HS-27A (cell line): ENCODE measurements around the gene MLPH.

ENCODE experiments used
- DNase-seq: peaks from one replicate; pipeline ENCODE4 v3.0.0-alpha.2; 2012; ENCODE audit warnings: low read depth, missing footprints

Gene MLPH

GRCh38 chr2:237480556-237480955 is 6.5 kb upstream of the MLPH start:
- no peak for DNase-seq

GRCh38 chr2:237480988-237481525 is 6.0 kb upstream of the MLPH start:
- no peak for DNase-seq

- DNase-seq, result no peak
Measured at GRCh38 chr2:237482485-237482884, 4.6 kb upstream of the MLPH start.

GRCh38 chr2:237483018-237483731 is 3.9 kb upstream of the MLPH start:
- no peak for DNase-seq

- no peak for DNase-seq
Measured at GRCh38 chr2:237485304-237485703, 1.7 kb upstream of the MLPH start.

- DNase-seq, result no peak
Measured at GRCh38 chr2:237485844-237486243, 1.2 kb upstream of the MLPH start.

GRCh38 chr2:237486334-237486818 is 675 bp upstream of the MLPH start:
- DNase-seq, result no peak

- DNase-seq, result no peak
Measured at GRCh38 chr2:237487496-237487895, 445 bp downstream of the MLPH start.

- DNase-seq, result no peak
Measured at GRCh38 chr2:237488295-237488694, 1.2 kb downstream of the MLPH start.

- DNase-seq, result no peak
Measured at GRCh38 chr2:237488901-237489860, 2.1 kb downstream of the MLPH start.

GRCh38 chr2:237490009-237490711 is 3.1 kb downstream of the MLPH start:
- DNase-seq, result no peak

- no peak for DNase-seq
Measured at GRCh38 chr2:237490795-237491194, 3.7 kb downstream of the MLPH start.

GRCh38 chr2:237491515-237492118 is 4.6 kb downstream of the MLPH start:
- DNase-seq, result no peak

- no peak for DNase-seq
Measured at GRCh38 chr2:237492137-237492890, 5.3 kb downstream of the MLPH start.

- DNase-seq, result no peak
Measured at GRCh38 chr2:237494066-237494465, 7.0 kb downstream of the MLPH start.

- DNase-seq, result no peak
Measured at GRCh38 chr2:237495521-237496117, 8.6 kb downstream of the MLPH start.

GRCh38 chr2:237496428-237496827 is 9.4 kb downstream of the MLPH start:
- no peak for DNase-seq

GRCh38 chr2:237497009-237497837 is 10.2 kb downstream of the MLPH start:
- DNase-seq, result no peak

GRCh38 chr2:237497838-237498186 is 10.8 kb downstream of the MLPH start:
- no peak for DNase-seq

- DNase-seq, result no peak
Measured at GRCh38 chr2:237498341-237498740, 11.3 kb downstream of the MLPH start.
